GM18508 (cell line): ENCODE data around the gene RHOA.
"Not testable (repeated sequence)": the region's sequence is repeated elsewhere in the genome, so short reads cannot be mapped to it uniquely, and the experiment has no call there.

Source experiments
- ATAC-seq: cut with Tn5 transposase; IDR thresholded peaks from one replicate; pipeline ENCODE4 v1.9.1; 2021; ENCODE audit warnings: moderate number of reproducible peaks; ENCODE audit not compliant: insufficient read depth, unreplicated experiment

Gene RHOA

DNA sequence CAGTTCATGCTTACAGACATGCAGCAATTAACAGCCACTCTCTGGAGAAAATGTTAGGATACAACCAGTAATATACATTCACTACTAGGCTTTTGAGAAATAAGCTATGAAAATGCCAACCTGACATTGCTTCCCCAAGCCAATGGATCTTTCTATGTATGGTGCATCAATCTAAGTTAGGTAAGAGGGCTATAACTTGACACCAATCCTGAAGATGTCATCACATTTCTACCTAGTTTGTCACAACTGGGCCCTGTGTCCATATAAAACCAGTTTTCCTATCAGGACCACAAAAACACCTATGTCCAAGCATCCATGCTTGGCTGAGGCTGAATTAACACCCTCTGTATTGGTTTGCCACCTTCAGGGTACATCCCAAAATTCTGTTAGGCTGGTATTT, 39.8 kb downstream of the RHOA start:
- ATAC-seq: no peak

DNA sequence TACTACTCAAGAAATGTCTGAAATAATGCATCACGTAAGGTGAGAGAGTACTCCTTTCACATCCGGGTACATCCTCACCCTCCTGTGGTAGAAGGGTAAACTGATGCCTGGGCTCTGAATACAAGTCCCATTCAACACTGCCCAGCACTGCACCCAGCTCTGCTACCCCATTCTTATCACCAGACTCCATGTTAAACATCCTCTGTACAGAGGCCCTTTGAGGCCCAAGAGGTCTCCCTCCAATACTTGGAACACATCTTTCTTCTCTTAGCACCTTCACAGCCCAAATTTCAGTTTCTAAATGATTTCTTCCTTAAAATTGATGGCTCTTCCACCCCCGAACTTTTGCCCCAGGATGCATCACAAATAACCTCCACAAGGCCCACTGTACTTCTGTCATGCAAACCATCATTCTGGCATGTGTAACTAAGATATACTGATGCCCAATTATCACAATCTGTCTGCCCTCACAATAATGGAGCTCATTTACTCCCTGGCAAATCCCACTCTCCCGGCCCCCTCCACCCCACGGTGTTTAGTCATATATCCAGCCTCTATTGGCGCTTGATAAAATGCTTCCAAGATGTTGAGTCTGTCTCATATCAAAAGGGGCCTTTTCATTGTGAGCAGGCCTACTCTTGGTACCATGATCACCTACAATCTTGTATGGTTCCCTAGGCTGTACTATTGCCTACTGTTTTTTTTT, 41.0 kb downstream of the RHOA start:
- ATAC-seq: no peak

DNA sequence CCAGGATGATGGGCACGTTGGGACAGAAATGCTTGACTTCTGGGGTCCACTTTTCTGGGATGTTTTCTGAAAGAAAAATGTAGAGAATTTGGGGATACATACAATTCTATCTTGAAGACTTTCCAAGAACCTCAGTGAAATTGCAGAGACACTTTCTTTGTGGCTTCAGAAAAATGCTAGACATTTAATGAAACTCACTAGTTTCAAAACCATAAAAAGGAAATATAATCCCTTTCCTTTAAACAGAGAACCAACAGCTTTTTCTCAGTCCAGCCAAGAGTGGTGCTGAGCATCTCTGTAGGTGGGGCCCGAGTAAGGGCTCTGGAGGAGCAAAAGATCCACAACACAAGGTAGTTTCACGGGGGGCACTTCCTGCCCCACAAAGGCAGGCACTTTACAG, 49.2 kb downstream of the RHOA start:
- no peak for ATAC-seq

DNA sequence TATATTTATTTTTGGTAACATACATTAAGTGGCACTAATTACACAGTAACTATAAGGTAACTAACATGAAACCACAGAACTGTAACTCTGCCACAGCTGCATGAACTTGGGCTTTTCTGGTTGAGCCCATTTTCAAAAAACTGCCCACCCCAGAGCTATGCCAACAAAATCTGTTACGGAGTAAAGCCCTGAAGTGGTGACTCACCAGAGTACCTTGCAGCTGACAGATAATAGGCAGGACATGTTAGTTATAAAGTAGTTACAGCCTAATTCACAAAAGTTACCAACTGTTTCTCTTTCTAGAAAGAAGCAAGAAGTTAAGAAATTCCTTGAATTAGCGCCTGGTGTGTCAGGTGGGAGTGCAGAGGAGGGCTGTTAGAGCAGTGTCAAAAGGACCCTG, 52.2 kb downstream of the RHOA start:
- no peak for ATAC-seq

DNA sequence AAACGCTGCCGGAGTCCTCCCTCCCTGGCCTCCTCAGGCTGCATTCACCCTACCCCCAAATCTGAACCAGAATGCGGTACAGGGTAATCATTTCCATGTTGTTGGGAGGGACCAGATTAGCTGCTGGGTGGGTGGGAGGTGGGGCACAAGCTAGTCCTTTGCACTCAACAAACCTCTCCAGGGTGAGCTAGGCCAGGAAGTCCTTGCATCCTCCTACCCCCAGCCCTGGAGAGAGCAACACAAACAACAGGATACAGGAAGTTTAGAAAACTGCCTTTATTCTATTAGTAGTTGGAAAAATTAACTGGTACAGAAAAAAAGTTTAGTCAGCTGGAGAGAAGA, 52.9 kb downstream of the RHOA start:
- no peak for ATAC-seq

DNA sequence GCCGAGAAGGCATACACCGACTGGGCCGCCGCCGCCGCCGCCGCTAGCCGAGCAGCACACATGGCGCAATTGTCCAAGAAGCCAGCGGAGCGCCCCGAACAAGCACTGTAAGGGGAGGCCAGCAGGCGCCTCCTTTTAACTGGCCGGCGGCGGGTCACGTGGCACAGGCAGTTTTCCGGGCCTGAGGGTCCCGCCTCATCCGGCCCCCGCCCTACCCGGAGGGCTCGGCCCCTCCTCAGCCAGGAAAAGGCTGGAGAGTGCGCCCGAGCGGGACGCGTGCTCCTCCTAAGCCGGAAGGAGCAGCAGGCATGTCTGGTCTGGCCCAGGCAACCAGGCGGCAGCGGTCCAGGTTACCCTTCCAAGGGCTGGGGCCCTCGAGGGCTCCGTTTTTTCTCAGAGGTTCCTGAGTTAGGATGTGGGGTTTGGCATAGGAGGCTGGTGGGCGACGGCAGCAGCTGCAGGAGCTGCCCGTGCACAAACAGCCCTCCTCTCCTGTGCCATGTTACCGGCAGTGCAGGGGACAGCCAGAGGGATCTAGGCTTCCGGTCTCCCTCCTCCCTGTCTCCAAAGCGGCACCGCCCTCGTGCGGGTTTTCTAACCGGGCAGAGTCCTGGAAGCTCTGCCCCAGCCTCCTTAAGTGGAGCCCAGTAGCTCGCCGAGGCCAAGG, 53.4 kb downstream of the RHOA start, which contains the start of gene GPX1:
GPX1 (minus strand) TSS at position 137 of the 667 bp plus-strand sequence; CDS start at position 62, 75 bp downstream.
- peak; percentile 46 for ATAC-seq

DNA sequence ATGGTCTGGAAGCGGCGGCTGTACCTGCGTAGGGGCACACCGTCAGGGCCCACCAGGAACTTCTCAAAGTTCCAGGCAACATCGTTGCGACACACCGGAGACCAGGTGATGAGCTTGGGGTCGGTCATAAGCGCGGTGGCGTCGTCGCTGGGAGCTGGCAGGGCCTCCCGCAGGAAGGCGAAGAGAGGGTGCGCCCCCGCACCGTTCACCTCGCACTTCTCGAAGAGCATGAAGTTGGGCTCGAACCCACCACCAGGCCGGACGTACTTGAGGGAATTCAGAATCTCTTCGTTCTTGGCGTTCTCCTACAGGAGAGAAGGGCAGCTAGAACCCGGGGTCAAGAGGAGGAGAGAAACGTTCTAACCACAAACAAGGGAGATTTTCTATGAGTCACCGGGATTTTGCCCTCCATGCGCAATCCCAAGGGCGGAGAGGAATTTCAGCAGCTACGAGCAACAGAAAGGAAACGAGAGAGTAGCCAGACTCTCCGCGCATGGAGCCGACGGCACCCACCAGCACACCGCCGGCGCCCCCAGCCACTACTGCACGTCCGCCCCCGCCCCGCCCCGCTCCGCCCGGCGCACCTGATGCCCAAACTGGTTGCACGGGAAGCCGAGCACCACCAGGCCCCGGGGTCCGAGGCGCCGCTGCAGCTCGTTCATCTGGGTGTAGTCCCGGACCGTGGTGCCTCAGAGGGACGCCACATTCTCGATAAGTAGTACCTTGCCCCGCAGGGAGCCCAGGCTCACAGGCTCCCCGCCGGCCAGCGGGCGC, 54.1 kb downstream of the RHOA start:
- ATAC-seq: not testable (repeated sequence)

DNA sequence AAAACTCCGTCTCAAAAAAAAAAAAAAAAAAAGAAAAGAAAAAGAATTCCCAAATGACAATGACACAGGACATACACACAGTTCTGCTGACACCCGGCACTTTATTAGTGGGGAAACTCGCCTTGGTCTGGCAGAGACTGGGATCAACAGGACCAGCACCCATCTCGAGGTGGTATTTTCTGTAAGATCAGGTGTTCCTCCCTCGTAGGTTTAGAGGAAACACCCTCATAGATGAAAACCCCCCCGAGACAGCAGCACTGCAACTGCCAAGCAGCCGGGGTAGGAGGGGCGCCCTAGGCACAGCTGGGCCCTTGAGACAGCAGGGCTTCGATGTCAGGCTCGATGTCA, 54.7 kb downstream of the RHOA start:
- not testable (repeated sequence) for ATAC-seq

DNA sequence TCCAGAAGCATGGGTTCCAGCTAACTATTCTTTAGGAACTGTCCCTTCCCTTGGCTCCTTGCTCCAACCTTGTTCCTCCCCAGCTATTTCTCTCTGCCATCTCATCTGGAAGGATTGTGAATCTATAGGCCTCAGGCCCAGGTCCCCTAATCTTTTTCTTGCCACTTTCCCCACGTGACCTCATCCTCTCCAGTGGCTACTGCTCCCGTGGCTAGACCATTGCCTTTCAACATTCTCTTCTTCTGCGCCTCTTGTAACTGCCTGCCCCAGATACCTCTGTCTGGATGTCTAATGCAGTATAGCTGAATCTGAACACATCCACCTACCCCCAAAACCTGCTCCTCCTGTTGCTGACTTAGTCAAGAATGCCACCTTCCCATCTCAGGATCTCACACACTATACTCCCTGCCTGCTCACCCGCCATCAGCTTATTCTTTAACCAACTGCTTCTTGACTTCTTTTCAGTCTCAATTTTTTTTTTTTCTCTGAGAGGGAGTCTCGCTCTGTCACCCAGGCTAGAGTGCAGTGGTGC, 58.8 kb downstream of the RHOA start:
- ATAC-seq: no peak

DNA sequence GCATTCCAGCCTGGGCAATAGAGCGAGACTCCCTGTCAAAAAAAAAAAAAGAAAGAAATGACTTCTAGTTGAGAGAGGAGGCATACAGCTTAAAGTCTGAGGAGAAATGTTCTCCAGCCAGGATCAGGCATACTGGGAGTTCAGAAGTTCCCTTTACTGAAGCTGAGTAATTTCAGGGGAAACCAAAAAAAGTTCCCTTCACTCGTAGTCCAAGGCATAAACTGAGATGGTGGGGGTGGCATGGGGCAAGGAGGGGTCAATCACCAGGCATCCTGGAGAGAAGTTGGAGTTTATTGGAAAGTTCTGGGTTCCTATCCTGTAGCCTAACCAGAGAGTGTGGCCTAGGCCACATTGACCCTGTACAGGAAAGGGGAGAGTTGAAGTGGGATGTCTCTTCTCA, 59.5 kb downstream of the RHOA start:
- no peak for ATAC-seq

DNA sequence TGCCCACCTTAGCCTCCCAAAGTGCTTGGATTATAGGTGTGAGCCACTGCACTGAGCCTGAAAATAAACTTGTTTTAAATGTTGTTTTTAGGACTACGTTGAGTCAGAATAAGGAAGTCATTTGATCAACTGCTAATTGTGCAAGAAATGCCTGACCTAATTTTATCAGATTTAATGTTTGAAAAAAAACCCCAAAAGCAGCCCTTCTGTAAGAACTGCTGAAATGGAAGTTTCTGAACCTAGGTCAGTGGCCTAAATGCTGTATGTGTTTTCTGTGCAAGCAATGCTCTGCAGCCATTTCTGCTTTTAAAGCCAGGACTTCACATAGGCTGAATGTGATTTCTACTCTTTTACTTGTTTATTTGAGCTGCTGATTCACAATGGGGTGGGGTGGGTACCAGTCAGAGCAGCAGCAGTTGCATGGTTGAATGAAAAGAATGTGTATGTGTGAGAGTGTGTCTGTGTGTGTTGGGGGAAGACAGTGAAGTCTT, 60.2 kb downstream of the RHOA start:
- ATAC-seq: no peak

DNA sequence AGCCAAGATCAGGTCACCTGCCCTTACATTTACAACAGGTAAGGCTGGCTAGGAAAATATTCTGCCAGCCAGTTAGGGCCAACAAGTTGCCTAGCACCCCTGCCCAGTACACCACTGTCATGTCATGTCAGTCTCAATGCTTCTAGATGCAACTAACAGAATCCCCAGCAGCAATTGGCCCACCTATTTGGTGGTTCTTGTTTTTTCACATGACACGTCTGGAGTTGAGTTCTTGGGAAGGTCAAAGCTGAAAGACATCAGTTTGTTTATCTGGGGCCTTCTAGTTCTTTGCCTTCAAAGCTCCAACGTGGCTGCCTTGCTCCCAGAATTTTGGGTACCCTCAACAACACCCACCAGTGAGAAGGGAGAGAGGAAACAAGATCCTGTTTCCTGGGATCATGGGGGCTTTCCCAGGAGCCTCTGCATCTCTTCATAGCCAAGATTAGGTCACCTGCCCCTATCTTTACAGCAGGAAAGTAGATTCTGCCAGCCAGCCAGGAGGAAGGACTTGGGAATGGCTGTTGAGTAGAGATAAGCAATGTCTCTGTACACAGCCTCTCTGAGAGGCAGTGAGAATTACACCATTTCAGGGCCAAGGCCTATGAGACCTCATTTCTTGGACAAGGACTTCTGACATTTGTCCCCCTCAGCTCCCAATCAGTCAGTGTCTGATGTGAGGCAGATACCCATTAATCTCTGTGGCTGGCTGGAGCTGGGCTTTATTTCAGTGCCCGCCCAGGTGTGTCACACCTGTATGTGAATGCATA, 62.2 kb downstream of the RHOA start:
- no peak for ATAC-seq

DNA sequence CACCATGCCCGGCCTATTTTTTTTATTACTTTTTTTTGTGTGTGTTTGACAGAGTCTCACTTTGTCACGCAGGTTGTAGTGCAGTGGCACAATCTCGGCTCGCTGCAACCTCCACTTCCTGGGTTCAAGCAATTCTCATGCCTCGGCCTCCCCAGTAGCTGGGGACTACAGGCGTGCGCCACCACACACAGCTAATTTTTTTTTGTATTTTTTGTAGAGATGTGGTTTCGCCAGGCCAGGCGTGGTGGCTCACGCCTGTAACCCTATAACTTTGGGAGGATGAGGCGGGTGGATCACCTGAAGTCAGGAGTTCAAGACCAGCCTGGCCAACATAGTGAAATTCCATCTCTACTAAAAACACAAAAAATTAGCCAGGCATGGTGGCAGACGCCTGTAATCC, 63.4 kb downstream of the RHOA start:
- not testable (repeated sequence) for ATAC-seq

DNA sequence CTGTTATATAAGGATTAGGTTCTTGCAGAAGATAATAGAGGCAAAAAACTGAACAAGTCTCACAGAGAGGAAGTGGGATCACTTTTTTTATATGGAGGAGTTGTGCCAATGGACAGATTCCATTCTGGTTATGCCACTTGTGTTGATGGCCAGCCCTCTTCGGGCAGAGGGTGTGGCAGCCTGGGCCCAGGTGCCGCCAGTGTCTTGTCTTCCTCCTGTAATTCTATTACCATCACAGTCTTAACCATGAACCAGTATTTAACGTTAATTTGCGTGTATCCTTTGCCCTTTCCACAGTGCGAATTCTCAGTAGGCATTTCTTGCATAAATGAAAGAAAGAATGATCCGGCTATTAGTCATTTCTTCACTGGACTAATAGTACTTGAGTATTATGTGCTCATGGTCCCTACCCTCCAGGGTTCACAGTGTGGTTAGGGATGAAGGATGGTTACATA, 65.0 kb downstream of the RHOA start:
- no peak for ATAC-seq

DNA sequence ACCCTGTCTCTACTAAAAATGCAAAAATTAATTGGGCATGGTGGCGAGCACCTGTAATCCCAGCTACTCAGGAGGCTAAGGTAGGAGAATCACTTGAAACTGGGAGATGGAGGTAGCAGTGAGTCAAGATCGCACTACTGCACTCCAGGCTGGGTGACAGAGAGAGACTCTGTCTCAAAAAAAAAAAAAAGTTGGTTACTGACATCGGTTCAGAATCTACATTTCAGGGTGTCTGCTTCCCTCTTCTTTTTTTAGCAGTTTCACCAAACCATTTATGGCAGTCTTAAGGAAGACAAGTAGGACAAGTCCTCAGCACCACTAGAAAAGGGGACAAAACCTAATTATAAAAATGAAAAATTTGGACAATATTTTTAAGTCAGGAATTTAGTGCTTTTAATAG, 68.6 kb downstream of the RHOA start:
- no peak for ATAC-seq

DNA sequence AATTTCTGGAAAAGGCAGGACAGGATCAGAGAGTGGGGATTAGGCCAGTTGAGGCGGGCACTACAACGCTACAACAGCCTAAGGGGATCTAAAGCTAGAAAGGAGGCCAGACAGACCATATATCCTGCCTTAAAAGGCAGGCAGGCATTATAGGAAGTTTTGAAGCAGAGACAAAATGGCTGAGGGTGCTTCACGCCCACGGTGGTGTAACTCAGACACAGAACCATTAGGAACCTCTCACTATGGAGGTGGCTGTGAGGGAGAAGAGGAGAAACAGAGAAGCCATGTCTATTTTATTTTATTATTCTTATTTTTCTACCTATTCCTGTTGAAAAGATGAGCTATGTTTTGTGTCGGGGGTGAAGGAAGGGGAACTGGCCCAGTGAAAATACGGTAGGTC, 69.8 kb downstream of the RHOA start:
- ATAC-seq: no peak

DNA sequence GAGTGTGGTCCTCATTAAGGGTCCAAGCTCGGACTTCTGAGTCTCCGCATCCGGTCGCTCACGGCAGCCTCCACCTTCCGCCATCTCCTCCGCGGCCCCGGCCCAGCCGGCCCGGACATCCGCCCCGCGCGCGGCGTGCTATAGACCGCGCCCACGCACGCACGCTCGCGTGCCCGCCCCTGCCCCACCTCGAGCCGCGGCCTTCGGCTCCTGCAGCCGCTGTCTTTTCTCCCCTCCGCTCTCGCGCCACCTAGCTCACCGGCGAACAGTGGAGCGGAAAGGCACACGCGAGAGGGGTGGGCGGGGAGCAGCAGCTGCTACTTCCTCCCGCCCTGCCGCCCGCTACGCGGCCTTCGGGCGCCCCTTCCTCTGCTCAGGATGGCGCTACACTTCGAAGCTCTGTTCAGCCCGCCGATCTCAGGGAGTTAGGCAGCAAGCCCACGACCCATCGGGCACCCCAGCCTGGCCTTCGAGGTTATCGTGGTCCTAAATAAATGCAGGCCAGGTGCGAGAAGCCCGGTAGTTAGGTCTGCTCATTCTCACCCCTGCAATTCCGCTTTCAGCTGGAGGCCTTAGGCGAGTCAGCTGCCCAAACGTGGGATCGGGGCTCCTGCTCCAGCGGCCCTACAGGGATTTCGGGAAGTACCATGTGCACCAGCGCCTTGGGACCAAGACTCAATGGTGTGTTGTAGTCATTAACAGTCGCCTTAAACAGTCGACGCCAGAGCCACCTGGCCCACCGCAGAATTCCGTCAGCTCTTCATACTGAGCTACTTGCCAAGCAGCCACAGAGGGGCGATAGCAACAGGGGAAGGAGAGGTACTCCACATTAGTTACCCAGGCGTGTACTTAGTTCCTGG, 71.6 kb downstream of the RHOA start, which contains the start of gene USP4:
USP4 (minus strand) TSS at position 113 of the 860 bp plus-strand sequence; CDS start at position 84, 29 bp downstream.
- ATAC-seq: no peak

DNA sequence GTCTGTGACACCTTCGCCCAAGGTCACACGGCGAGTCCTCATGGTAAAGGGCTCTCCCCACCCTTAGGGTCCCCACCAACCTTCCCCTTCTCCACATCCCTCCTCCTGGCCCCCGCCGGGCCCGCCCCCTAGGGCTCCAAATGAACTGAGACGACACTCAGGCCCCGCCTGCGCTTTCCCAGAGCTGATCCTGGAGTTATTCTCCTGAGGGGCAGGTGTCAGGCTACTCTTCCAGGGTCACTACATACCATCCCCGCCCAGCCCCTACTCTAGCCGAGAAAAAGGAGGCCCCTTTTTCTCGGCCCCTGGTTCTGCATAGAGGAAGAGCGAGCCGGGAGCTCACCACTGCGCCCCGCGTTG, 72.2 kb downstream of the RHOA start:
- no peak for ATAC-seq

DNA sequence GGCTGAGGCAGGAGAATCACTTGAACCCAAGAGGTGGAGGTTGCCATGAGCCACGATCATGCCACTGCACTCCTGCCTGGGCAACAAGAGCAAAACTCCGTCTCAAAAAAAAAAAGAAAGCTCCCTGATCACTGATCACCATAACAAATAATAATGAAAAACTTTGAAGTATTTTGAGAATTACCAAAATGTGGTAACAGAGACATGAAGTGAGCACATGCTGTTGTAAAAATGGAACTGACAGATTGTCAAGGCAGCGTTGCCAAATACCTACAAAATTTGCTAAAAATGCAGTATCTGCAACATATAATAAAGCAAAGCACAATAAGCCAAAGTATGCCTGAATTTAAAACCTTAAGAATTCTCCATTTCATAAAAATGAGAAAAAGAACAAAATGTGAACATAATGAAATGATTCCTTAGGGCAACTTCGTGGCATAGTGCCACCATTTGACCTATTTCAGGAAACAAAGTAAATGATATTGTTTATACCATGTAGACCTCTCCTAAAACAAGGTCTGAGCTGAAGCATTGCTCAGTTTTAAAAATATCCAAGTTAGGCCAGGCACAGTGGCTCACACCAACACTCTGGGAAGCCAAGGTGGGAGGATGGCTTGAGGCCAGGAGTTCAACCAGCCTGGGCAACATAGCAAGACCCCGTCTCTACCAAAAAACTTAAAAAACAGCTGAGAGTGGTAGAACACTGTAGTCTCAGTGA, 77.7 kb downstream of the RHOA start:
- ATAC-seq: no peak
